Measurements from ENCODE around the gene HECTD2.
"Not testable (repeated sequence)": the region's sequence is repeated elsewhere in the genome, so short reads cannot be mapped to it uniquely, and the experiment has no call there.

The HECTD2 gene

DNA sequence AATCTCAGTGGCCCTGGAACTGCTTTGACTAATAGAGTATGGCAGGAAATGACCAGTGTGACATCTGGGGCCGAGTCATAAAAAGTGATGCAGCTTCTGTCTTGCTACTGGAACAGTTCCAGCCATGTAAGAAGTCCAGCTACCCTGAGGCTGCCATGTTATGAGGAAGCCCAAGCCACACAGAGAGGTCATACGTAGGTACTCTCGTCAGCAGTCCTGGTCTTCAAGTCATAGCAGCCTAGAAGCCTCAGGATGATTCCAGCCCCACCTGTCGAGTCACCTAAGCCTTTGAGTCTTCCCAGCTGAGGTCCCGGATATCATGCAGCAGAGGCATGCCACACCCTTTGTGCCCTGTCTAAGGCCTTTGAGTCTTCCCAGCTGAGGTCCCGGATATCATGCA lies 130.6 kb downstream of the HECTD2 start:
- DNase-seq: no peak

DNA sequence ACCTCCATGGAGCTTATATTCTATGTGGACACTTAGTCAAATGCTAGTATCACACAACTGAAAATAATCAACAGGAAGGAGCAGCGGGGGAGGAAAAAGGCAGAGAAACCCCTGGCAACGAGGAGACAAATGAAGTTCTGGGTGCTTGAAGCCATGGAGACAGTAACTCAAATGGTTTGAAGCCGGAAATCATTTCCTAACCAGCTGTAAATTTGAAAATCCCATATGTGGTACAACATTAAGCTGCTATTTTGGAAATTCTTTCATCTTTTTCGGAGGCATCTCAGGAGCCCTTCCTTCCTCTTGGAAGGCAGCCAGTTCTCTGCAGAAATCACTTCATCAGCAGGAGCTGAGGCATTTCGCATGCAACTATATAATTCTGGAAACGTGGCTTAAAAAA lies 131.3 kb downstream of the HECTD2 start:
- no peak for DNase-seq

DNA sequence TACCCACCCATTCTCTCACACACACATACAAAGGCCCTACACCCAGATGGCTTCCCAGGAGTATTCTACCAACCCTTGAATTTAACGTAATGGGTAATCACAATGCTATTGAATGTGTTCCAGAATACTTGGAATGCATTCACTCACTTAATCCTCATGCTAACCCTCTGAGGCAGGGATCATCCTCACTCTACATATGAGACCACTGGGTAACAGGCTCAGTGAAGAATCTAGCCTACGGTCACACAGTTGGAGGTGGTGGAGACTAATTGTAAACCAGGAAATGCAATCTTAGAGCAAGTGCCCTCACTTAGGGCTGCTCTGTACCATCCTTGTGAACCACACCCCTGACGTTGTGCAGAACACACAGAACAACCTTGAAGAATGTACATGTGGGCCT lies 135.2 kb downstream of the HECTD2 start:
- no peak for DNase-seq

DNA sequence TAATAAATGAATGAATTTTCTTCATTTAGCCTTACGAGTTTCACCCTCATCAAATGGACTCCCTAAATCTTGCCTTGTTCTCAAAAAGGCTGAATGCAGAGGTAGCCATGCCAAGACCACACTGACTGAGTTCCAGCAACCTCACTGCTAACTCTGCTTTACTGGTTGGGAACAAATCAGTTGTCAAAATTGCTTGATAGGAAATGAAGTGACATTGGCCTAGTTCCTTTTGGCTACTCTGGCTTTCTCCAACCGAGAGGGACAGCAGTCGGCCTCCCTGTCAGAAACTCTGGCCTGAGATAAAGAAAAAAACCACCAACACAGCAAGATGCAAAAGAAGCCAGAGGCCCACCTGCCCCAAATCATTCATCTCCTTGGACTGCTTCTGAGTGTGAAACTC lies 135.7 kb downstream of the HECTD2 start:
- DNase-seq: no peak

DNA sequence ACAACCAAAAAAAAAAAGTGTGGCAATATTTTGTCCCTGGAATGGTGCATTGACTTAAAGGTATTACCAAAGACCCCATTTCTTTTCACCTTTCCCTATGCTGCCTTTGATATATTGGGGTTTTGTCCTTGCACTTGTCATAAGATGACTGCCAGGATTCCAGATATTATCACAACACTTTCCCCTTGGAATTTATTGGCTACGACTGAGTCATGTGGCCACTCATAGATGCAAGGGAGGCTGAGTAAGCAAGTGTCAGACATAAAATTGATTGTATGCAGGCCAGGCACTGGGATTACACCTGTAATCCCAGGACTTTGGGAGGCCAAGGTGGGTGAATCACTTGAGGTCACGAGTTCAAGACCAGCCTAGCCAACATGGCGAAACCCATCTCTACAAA lies 139.1 kb downstream of the HECTD2 start:
- DNase-seq: no peak

DNA sequence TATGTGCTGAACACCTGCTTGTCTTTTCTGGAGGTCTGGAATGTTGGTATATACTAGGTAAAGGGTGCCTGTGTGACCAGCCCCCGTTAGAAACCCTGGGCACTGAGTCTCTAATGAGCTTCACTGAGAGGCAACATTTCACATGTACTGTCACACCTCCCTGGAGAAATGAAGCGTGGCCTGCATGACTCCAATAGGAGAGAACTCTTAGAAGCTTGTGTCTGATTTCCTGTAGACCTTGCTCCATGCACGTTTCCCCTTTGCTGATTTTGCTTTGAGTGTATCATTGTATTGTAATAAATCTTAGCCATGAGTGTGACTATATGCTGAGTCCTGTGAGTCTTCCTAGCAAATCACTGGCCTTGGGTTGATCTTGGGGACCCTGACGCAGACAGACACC lies 139.9 kb downstream of the HECTD2 start:
- DNase-seq: no peak

DNA sequence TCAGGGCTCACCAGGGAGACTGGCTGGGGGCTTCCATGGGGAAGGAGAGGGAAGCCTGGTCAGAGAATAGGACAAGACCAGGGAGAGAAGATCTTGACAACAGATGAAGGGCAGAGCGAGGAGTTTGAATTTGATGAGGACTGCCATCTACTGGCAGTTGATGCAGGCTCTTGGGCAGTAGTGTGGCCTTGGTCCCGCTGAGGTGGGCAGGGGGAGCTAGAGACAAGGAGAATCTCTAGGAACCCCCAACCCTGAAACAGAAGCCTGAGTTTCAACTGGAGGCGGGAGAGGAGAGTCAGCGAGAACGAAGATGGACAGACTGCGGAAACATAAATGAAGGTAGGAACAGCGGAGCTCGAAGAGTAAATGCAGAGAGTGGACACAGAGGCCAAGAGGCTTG lies 141.7 kb downstream of the HECTD2 start:
- DNase-seq: peak; percentile 15

DNA sequence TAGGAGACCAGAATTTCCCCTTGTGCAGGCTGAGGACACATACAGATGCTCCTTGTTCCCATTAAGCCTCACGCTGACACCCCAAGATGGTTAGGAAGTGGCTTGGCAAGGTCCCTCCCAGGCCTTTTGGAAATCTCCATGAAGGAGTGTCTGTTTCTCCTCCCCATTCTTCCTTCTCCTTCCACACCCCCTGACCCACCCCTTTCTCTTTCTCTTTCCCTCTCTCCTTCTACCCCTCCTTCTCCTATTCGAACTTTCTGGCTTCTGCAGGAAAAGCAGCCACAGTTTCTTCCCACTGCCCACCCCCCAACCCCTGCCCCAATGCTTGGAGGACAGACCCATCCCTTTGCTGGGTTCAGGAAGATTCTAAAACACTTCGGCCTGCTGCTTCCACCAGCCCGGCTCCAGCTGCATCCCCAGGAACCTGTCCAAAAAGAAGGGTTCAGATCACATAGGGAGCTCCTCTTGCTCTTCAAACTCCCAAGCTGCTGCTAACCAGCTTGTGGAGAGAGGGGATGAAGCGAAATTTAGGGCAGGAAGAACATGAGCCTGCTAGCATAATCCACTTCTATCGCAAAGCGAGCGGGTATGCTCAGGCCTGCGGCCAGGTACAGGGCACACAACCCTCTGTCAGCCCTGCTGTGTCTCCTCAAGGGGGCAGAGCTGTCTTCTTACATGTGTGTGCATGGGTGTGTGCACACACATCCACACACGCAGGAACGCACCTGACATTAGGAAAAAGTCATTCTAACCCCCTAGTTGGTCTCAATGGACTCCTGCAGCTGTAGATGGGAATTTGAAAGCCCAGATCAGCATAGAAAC lies 142.3 kb downstream of the HECTD2 start:
- no peak for DNase-seq

DNA sequence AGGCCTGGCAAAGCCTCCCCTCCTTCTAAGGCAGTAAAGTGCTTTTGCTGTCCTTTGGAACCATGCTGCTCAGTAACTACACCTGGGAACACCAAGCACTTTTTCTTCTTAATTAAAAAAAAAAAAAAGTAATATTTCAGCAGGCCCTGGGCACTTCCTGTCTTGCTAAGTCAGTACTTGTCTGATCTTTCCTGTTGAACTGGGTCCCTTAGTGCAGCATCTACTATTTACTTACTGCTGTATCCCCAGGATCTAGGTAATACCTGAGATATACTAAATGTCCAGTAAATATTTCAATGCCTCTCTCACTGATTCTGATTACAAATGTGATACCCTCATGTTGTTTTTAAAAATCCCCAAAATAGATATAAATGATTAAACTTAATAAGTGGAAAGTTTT lies 145.3 kb downstream of the HECTD2 start:
- DNase-seq: no peak

DNA sequence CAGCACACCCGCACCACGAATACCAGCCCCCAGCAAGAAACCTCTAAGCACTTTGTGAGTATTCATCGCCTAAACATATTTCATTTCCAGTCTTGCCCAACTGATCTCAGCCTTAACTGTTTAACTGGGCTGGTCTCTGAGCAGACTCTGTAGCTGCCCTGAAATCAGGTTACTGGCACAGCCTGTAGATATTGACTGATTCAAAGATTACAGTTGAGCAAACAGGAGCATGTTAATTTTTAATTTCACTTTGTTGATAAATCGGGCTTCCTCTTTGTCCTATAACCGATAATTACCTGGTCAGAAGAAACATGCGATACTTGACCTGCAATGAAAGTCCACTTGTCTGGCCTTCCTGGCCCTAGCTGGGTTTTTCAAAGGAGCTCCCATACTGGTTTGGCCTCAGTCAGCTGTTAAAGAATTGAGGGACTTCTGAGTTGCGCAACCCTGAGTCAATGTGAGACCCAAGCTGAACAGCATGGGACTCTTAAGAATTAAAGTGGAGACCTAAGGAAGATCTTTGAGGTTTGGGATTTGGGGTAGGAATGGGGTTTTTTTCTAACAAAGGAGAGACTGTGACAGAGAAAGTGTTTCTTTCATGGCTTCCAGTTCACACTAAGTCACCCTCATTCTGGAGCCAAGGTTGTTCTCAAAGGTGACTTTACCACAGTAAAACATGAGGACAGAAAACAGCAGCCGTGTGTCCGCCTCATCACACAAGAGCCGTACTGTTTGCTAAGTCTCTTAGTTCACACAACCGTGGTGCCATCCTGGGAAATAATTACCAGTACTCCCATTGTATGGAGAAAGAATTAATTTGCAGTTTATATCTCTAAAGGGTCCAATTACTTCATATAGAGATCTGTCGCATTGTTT lies 146.8 kb downstream of the HECTD2 start:
- no peak for DNase-seq

DNA sequence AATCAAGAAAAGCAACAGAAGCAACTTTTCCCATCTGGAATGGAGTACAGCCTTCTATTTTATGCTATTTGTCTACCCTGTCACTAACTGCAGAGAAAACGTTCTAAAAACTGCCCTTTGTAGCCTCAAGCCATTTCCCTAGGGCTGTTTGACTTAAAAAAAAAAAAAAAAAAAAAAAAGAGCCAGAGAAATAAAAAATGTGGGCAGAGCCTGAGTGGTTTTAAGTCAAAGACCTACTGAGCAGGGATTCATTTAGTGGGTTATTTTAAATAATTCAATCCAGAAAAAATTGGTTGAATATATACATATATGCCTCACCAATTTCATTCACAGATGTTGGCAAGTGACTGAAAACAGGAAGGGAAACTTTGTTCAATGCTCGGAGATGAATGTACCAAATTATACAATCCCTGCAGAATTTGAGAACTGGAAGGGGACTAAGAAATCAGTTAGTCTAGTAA lies 147.5 kb downstream of the HECTD2 start:
- DNase-seq: no peak

DNA sequence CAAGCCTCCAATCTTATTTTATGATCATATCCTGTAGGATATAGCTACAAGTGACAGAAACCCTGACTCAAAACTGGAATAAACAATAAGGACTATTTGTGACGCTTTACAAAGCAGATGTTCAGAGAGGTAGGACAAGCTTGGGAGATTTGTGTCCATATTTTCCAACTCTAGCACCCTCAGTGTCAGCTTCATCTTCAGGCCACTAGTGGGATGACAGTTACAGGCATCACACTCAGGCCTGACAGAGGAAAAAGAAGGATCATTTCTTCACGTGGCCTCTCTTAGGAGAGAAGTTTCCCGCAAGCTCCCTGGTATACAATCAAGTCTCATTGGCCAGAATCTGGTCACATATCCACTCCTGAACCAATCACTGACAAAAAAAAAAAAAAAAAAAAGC lies 148.3 kb downstream of the HECTD2 start:
- DNase-seq: no peak

DNA sequence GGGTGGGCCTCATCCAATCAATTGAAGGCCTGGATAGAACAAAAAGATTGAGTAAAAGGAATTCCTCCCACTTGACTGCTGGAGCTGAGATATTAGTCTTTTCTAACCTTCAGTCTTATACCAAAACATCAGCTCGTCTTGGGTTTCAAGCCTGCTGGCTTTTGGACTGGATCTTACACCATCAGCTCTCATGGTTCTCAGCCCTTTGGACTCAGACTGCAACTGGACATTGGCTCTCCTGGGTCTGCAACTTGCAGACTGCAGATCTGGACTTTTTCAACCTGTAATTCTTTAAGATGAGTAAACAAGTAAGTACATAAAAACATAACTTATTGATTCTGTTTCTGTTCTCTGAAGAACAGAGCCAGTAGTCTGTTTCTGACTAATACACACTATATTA lies 149.0 kb downstream of the HECTD2 start:
- DNase-seq: no peak

DNA sequence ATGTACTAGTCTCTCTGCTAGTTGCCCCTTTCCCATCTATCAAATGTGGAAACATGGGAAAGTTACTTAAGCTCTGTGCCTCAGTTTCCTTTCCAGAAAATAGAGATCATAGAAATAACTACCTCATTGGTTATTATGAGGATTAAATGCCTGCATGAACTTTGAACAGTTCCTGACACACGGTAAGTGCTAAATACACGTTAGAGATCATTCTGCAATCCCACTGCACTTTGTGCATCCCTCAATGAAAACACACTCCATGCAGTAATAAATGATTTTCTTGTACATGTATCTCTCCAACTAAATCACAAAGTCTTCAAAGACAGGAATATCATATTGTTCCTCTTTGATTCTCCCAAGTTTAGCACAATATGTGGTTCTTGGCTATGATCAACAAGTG lies 149.6 kb downstream of the HECTD2 start:
- DNase-seq: no peak

DNA sequence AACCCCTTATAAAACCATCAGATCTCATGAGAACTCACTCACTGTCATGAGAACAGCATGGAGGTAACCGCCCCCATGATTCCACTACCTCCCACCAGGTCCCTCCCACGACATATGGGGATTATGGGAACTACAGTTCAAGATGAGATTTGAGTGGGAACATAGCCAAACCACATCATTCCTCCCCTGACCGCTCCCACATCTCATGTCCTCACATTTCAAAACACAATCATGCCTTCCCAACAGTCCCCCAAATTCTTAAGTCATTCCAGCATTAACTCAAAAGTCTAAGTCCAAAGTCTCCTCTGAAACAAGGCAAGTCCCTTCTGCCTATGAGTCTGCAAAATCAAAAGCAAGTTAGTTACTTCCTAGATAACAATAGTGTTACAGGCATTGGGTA lies 150.7 kb downstream of the HECTD2 start:
- not testable (repeated sequence) for DNase-seq

DNA sequence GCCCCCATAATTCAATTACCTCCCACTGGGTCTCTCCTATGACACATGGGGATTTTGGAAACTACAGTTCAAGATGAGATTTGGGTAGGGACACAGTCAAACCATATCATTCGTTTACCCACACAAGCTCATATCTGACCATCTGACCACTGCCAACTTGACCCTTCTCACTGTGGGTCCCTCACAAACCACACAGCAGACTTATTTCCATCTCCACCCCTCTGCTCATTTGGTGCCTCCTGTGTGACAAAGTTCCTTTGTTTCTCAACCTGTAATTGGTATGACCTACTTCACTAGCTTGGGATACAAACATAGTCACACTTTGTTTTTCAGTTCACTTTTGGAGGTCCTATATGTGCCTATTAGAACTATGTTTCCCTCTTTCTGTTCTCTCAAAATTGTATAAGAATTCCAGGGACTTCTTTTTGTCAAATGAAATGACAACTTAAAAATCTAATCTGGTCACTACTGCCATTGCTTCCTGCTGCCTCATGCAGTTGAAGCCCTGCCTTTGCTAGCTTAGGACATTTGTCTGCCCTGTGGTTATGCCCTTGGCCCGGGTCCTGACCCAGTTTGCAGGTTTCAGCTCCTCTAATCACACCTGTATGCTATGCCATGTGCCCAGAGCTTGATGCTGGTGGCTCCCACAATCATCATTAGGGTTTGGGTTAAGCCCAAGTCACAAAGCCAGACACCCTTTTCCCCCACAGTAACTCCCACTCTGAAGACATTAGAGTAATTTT lies 152.9 kb downstream of the HECTD2 start:
- DNase-seq: no peak

DNA sequence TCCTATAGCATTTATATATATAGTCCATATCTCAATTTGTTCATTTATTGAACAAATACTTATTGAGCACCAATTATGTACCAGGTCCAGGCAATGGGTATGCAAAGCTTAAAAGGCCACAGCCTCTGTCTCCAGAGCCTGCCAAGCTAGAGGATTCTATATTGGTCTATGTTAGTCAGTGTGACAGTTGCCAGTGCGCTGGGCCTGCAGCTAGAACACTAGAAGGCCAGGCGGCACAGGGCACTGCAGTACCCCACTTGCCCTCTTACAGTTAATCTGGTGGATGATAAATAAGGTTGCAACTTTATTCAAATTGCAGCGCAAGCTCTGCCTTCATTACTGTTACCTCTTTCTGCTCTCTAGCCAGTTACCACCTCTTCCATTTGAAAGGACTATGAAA lies 153.9 kb downstream of the HECTD2 start:
- no peak for DNase-seq

All from DMS153 (cell line).